ENCODE results near the gene G3BP1.

DNA sequence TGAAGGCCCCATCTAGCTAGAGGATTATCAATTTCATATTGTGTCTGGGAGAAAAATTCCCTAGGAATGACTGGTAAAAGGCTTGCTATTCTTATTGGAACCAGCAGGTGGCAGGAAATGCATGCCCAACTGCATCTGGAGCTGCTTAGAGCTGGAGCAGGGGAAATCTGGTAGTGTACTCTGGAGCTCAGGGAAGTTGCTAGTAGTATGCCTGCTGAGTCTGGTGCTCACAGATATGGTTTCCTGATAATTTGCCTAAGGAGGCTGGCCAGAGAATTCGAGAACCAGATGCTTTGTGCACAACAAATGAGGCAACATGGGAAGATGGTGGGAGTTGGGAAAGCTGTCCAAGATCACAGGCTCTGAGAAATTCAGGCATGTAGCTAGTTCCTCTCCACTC lies 53.7 kb downstream of the G3BP1 start:
- TF ChIP-seq, protein P1, sequence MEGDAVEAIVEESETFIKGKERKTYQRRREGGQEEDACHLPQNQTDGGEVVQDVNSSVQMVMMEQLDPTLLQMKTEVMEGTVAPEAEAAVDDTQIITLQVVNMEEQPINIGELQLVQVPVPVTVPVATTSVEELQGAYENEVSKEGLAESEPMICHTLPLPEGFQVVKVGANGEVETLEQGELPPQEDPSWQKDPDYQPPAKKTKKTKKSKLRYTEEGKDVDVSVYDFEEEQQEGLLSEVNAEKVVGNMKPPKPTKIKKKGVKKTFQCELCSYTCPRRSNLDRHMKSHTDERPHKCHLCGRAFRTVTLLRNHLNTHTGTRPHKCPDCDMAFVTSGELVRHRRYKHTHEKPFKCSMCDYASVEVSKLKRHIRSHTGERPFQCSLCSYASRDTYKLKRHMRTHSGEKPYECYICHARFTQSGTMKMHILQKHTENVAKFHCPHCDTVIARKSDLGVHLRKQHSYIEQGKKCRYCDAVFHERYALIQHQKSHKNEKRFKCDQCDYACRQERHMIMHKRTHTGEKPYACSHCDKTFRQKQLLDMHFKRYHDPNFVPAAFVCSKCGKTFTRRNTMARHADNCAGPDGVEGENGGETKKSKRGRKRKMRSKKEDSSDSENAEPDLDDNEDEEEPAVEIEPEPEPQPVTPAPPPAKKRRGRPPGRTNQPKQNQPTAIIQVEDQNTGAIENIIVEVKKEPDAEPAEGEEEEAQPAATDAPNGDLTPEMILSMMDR (IDR thresholded peaks at IDR 0.05): peak; percentile 74 to 93 (median 85)
- TF ChIP-seq POLR2A (IDR thresholded peaks at IDR 0.05): no peak

Measured in thyroid gland (tissue), 4 donors.